A673 (cell line): ENCODE results near the gene KYNU. TPM values are rescaled to one million over a fixed set of nuclear protein-coding genes. Genes with fewer than 3 reads are reported as not detected.

ENCODE experiments used
- BruUV-seq: library from RNA; stranded (reverse); fragments of 400-500 nt; replicated peaks from 2 replicates; lab custom pipeline; 2021; lab: Mats Ljungman, UMichigan
- CTCF ChIA-PET: fragments of 300-600 bp; sonication (Branson Sonifier 250); formaldehyde crosslinking; loops from one replicate; lab custom pipeline; 2022; ENCODE audit warnings: antibody characterized with exemption; lab: Charles Lee
- POLR2A ChIA-PET: fragments of 300-600 bp; sonication (Branson Sonifier 250); formaldehyde crosslinking; loops from one replicate; lab custom pipeline; 2022; ENCODE audit warnings: antibody characterized with exemption; ENCODE audit not compliant: low non-redundant PET; lab: Charles Lee
- DNase-seq: peaks from one replicate; pipeline ENCODE4 v3.0.0-alpha.2; 2015; ENCODE audit warnings: low spot score
- H3K27ac ChIP-seq: fragments of 200-600 bp; sonication (generic); 2 replicates; pipeline ENCODE4 v1.5.1; 2016; ENCODE audit warnings: mixed run types, low read depth, mild to moderate bottlenecking, mixed read lengths, antibody characterized with exemption, low read length; ENCODE audit not compliant: poor library complexity, severe bottlenecking
- H3K27me3 ChIP-seq: fragments of 200-600 bp; sonication (generic); replicated peaks from 2 replicates; pipeline ENCODE4 v1.6.1; 2017; ENCODE audit warnings: mixed run types, low read depth, mild to moderate bottlenecking, mixed read lengths, antibody characterized with exemption, low read length; ENCODE audit not compliant: insufficient read depth, poor library complexity
- H3K36me3 ChIP-seq: fragments of 200-600 bp; sonication (generic); 2 replicates; pipeline ENCODE4 v1.6.1; 2016; ENCODE audit warnings: mixed run types, mild to moderate bottlenecking, mixed read lengths, antibody characterized with exemption, low read length; ENCODE audit not compliant: insufficient read depth, poor library complexity, severe bottlenecking
- H3K4me1 ChIP-seq: fragments of 200-600 bp; sonication (generic); 2 replicates; pipeline ENCODE4 v1.6.1; 2017; ENCODE audit warnings: mixed run types, mild to moderate bottlenecking, mixed read lengths, antibody characterized with exemption, low read length; ENCODE audit not compliant: insufficient read depth, poor library complexity, severe bottlenecking
- H3K4me3 ChIP-seq: fragments of 200-600 bp; sonication (generic); 2 replicates; pipeline ENCODE4 v1.5.1; 2016; ENCODE audit warnings: low read depth, mixed run types, mild to moderate bottlenecking, mixed read lengths, low read length; ENCODE audit not compliant: poor library complexity, severe bottlenecking
- H3K9me3 ChIP-seq: fragments of 200-600 bp; sonication (generic); 2 replicates; pipeline ENCODE4 v1.6.1; 2016; ENCODE audit warnings: mixed run types, low read depth, mild to moderate bottlenecking, mixed read lengths, antibody characterized with exemption, low read length; ENCODE audit not compliant: poor library complexity, severe bottlenecking
- EZH2 ChIP-seq: fragments of 200-600 bp; sonication (generic); IDR thresholded peaks from 2 replicates; pipeline ENCODE4 v1.6.1; 2017; ENCODE audit warnings: borderline replicate concordance, low read depth, mild to moderate bottlenecking, mixed read lengths, antibody characterized with exemption, low read length; ENCODE audit not compliant: poor library complexity, severe bottlenecking
- intact Hi-C: fragments of 100-400 bp; cut with micrococcal nuclease; formaldehyde crosslinking; loops from one replicate; pipeline ENCODE4 v1.10.0; 2022; ENCODE audit not compliant: unreplicated experiment
- total RNA-seq: library from RNA; stranded (reverse); gene quantifications from 2 replicates; pipeline ENCODE4 v1.2.3, GENCODE V29; 2021
- TF ChIP-seq, protein P1 (sequence below): fragments of 300-800, 200-600 bp; sonication (generic); conservative IDR thresholded peaks from 2 replicates; pipeline ENCODE4 v1.5.1; 2017; ENCODE audit warnings: low read depth, mild to moderate bottlenecking, antibody characterized with exemption, low read length, moderate library complexity, mixed read lengths

Gene KYNU
- total RNA-seq, 1 experiment from 2014 or later: 2.5 TPM

GRCh38 chr2:142952018-142952417, 74.6 kb downstream of the KYNU start:
- Histone ChIP-seq H3K27ac (no peak overlapping the region), H3K9me3 (no peaks in the 10 kb centered on the region), H3K4me1 (no peaks in the 10 kb centered on the region), H3K4me3 (no peak overlapping the region), H3K36me3 (no peaks in the 10 kb centered on the region), H3K27me3 (no peaks in the 10 kb centered on the region)
- ChIA-PET CTCF (no interaction called here), POLR2A (no interaction called here)
- BruUV-seq: no TSS peak
- TF ChIP-seq, protein P1, sequence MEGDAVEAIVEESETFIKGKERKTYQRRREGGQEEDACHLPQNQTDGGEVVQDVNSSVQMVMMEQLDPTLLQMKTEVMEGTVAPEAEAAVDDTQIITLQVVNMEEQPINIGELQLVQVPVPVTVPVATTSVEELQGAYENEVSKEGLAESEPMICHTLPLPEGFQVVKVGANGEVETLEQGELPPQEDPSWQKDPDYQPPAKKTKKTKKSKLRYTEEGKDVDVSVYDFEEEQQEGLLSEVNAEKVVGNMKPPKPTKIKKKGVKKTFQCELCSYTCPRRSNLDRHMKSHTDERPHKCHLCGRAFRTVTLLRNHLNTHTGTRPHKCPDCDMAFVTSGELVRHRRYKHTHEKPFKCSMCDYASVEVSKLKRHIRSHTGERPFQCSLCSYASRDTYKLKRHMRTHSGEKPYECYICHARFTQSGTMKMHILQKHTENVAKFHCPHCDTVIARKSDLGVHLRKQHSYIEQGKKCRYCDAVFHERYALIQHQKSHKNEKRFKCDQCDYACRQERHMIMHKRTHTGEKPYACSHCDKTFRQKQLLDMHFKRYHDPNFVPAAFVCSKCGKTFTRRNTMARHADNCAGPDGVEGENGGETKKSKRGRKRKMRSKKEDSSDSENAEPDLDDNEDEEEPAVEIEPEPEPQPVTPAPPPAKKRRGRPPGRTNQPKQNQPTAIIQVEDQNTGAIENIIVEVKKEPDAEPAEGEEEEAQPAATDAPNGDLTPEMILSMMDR: no peak
- no peak for TF ChIP-seq EZH2
- no peak for DNase-seq
- intact Hi-C loops: no loop called here

GRCh38 chr2:142952793-142953494, 75.5 kb downstream of the KYNU start:
- POLR2A ChIA-PET: no interaction called here
- DNase-seq: no peak
- no peak overlapping the region for H3K27ac ChIP-seq
- CTCF ChIA-PET: no interaction called here
- intact Hi-C loops: no loop called here
- TF ChIP-seq, protein P1: no peak
- no peak for TF ChIP-seq EZH2
- no peaks in the 10 kb centered on the region for H3K27me3 ChIP-seq
- no peak overlapping the region for H3K4me3 ChIP-seq
- H3K4me1 ChIP-seq: no peaks in the 10 kb centered on the region
- H3K36me3 ChIP-seq: no peaks in the 10 kb centered on the region
- H3K9me3 ChIP-seq: no peaks in the 10 kb centered on the region
- BruUV-seq: no TSS peak

GRCh38 chr2:142954493-142954892, 77.0 kb downstream of the KYNU start:
- ChIA-PET CTCF (no interaction called here), POLR2A (no interaction called here)
- no peak for TF ChIP-seq EZH2
- TF ChIP-seq, protein P1: no peak
- Histone ChIP-seq H3K4me3 (no peak overlapping the region), H3K27me3 (no peaks in the 10 kb centered on the region), H3K9me3 (no peaks in the 10 kb centered on the region), H3K27ac (no peak overlapping the region), H3K36me3 (no peaks in the 10 kb centered on the region), H3K4me1 (no peaks in the 10 kb centered on the region)
- intact Hi-C loops: no loop called here
- BruUV-seq: no TSS peak
- no peak for DNase-seq
